NT2/D1 (cell line): ENCODE results near the gene DAAM1.

Source experiments
- DNase-seq: peaks from one replicate; pipeline ENCODE4 v3.0.0-alpha.2; 2011; ENCODE audit warnings: low read depth, low spot score
- H3K27me3 ChIP-seq: 2 replicates; pipeline ENCODE4 v1.6.0; 2011; ENCODE audit warnings: mild to moderate bottlenecking; ENCODE audit not compliant: insufficient read length, insufficient read depth
- H3K36me3 ChIP-seq: 2 replicates; pipeline ENCODE4 v1.6.1; 2011; ENCODE audit warnings: mild to moderate bottlenecking, low read length, mixed read lengths; ENCODE audit not compliant: insufficient read depth, insufficient read length
- H3K4me1 ChIP-seq: 2 replicates; pipeline ENCODE4 v1.5.1; 2011; ENCODE audit not compliant: insufficient read depth, insufficient read length
- H3K4me3 ChIP-seq: 2 replicates; pipeline ENCODE4 v1.5.1; 2011; ENCODE audit warnings: low read depth; ENCODE audit not compliant: insufficient read length
- H3K9ac ChIP-seq: 2 replicates; pipeline ENCODE4 v1.6.0; 2011; ENCODE audit warnings: low read depth; ENCODE audit not compliant: insufficient read length
- H3K9me3 ChIP-seq: 2 replicates; pipeline ENCODE4 v1.5.1; 2011; ENCODE audit warnings: mild to moderate bottlenecking, low read length; ENCODE audit not compliant: insufficient read depth
- SUZ12 ChIP-seq: IDR thresholded peaks from 2 replicates; pipeline ENCODE4 v1.6.1; 2011; ENCODE audit not compliant: insufficient read length, insufficient read depth; ENCODE audit errors: extremely low read depth
- YY1 ChIP-seq: IDR thresholded peaks from 2 replicates; pipeline ENCODE4 v1.6.1; 2011; ENCODE audit not compliant: insufficient read length, insufficient read depth
- ZNF274 ChIP-seq: IDR thresholded peaks from 2 replicates; pipeline ENCODE4 v1.6.1; 2011; ENCODE audit warnings: mild to moderate bottlenecking, low read depth, low read length

The DAAM1 gene

GRCh38 chr14:59187118-59187517 lies 1.3 kb upstream of the DAAM1 start:
- Histone ChIP-seq H3K4me1 (peaks cover 3% of the 10 kb centered on the region), H3K27me3 (peaks cover 36% of the 10 kb centered on the region), H3K4me3 (no peak overlapping the region), H3K9me3 (no peaks in the 10 kb centered on the region), H3K9ac (no peak overlapping the region), H3K36me3 (no peaks in the 10 kb centered on the region)
- no peak for DNase-seq
- TF ChIP-seq ZNF274: no peak
- TF ChIP-seq SUZ12: no peak
- TF ChIP-seq YY1: no peak

GRCh38 chr14:59187802-59188460 lies 536 bp upstream of the DAAM1 start:
- DNase-seq: no peak
- TF ChIP-seq ZNF274 (no peak), SUZ12 (no peak), YY1 (no peak)

GRCh38 chr14:59189091-59189785 lies 771 bp downstream of the DAAM1 start:
- peaks cover 36% of the 10 kb centered on the region for H3K27me3 ChIP-seq
- DNase-seq: no peak
- H3K36me3 ChIP-seq: no peaks in the 10 kb centered on the region
- H3K9me3 ChIP-seq: no peaks in the 10 kb centered on the region
- peaks cover 3% of the 10 kb centered on the region for H3K4me1 ChIP-seq
- H3K4me3 ChIP-seq: peak overlapping the region; percentile 78
- peak overlapping the region; percentile 86 for H3K9ac ChIP-seq
- no peak for TF ChIP-seq SUZ12

More at GRCh38 chr14:59187802-59188460, 536 bp upstream of the DAAM1 start:
- Histone ChIP-seq H3K4me3 (peak overlapping the region; percentile 70), H3K9ac (peak overlapping the region; percentile 79), H3K36me3 (no peaks in the 10 kb centered on the region), H3K9me3 (no peaks in the 10 kb centered on the region), H3K4me1 (peaks cover 3% of the 10 kb centered on the region), H3K27me3 (peaks cover 36% of the 10 kb centered on the region)

GRCh38 chr14:59189786-59190368 lies 1.4 kb downstream of the DAAM1 start:
- Histone ChIP-seq H3K9ac (peak overlapping the region; percentile 86), H3K36me3 (no peaks in the 10 kb centered on the region), H3K4me3 (peak overlapping the region; percentile 78), H3K9me3 (no peaks in the 10 kb centered on the region), H3K27me3 (peaks cover 36% of the 10 kb centered on the region), H3K4me1 (peaks cover 3% of the 10 kb centered on the region)
- peak; percentile 67 for DNase-seq
- no peak for TF ChIP-seq YY1
- TF ChIP-seq SUZ12: no peak
- TF ChIP-seq ZNF274: no peak

- Histone ChIP-seq H3K9ac (no peak overlapping the region), H3K36me3 (no peaks in the 10 kb centered on the region), H3K4me1 (peaks cover 3% of the 10 kb centered on the region), H3K9me3 (no peaks in the 10 kb centered on the region), H3K4me3 (peak overlapping the region; percentile 78), H3K27me3 (peaks cover 36% of the 10 kb centered on the region)
- TF ChIP-seq ZNF274: no peak
- TF ChIP-seq YY1: no peak
- no peak for TF ChIP-seq SUZ12
- DNase-seq: no peak
These were observed 1.9 kb downstream of the DAAM1 start for GRCh38 chr14:59190372-59190771.

GRCh38 chr14:59195912-59196311 lies 7.4 kb downstream of the DAAM1 start:
- Histone ChIP-seq H3K27me3 (no peaks in the 10 kb centered on the region), H3K4me1 (peaks cover 3% of the 10 kb centered on the region), H3K4me3 (no peak overlapping the region), H3K9me3 (no peaks in the 10 kb centered on the region), H3K36me3 (no peaks in the 10 kb centered on the region), H3K9ac (no peak overlapping the region)
- TF ChIP-seq ZNF274: no peak
- TF ChIP-seq SUZ12: no peak
- TF ChIP-seq YY1: no peak
- no peak for DNase-seq

GRCh38 chr14:59197695-59198262 lies 9.3 kb downstream of the DAAM1 start:
- DNase-seq: no peak
- Histone ChIP-seq H3K27me3 (no peaks in the 10 kb centered on the region), H3K36me3 (no peaks in the 10 kb centered on the region), H3K9me3 (no peaks in the 10 kb centered on the region), H3K4me3 (no peak overlapping the region), H3K9ac (no peak overlapping the region), H3K4me1 (peaks cover 3% of the 10 kb centered on the region)
- TF ChIP-seq ZNF274: no peak
- TF ChIP-seq SUZ12: no peak
- no peak for TF ChIP-seq YY1
